Femur (tissue), 1 donor: ENCODE data around the gene SULT1A1.
"Not testable (repeated sequence)": the region's sequence is repeated elsewhere in the genome, so short reads cannot be mapped to it uniquely, and the experiment has no call there.

Experiments
- DNase-seq: peaks from one replicate; pipeline ENCODE4 v3.0.0-alpha.2; 2017

Gene SULT1A1

DNA sequence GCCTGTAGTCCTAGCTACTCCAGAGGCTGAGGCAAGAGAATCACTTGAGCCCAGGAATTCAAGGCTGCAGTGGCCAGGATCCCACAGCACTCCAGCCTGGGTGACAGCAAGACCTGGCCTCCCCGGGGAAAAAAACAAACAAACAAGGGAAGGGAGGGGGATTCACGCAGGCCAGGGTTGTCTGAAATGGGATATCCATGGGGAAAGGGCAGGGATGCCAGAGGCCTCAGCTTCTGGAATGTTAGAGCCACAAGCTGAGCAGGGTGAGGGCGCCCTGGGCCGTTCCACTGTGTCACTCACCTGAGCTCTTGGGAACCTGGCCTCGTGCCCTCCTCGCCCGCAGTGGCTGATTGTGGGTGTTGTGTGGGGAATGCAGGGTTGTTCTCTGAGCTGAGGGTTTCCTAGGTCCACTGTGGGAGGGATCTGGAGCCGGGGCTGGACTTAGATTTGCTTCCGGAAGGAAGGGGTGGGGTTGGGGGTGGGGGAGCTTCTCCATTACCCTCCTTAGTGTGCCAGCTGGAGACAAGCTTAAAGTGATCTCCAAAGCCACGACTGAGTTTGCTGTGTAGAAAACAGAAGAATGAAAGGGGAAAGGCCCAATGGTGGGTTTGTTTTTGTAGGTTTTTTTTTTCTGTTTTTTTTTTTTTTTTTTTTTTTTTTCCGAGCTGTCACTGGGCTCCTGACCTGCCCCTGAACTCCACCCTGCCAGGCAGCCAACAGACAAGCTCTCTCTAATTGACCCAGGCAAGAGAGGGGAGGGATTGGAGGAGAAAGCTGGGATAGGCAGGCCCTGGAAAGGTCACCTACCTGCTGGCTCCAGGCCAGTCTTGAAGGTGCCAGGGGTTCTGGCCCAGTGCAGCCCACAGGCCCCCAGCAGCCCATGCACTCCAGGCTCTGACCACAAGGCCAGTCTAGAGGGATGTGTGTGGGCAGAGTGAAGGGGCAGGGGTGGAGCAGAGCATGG, at the start of gene SULT1A1:
Gene SULT1A1, minus strand, starts transcription at position 414 of the 964 bp plus-strand sequence. CDS start 1,189 bp downstream, outside the sequence.
- peak; percentile 39 for DNase-seq

DNA sequence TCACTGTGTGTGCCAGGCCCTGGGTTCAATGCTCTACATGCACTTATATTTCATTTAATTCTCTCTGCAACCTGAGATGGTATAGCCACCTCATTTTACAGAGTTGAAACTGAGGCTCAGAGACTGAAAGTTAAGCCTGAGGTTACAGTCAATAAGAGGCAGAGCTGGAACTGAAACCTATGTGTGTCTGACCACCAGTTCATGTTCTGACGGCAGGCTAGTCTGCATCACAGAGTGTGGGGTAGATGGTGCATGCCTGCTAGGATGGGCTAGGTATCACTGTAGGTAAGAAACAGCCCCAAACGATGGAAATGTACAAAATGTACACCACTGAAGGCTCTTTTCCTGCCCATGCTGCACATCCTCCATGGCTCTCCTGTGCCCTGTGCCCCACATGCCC, 30.1 kb upstream of the SULT1A1 start:
- not testable (repeated sequence) for DNase-seq

DNA sequence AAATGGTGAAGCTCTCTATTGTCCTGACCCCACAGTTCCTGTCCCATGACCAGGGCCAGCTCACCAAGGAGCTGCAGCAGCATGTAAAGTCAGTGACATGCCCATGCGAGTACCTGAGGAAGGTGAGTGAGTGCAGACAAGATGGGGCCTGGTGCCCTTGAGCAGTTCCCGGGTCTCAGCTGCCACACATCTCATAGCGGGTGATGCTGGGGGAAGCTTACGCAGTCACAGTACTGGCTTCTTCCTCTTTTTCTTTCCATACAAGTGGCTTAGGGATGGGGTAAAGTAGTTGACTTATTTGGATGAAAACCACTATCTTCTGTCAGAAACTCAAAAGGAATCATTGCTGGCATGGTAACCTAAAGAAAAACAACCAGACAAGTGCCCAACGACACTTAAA, 28.5 kb upstream of the SULT1A1 start:
- DNase-seq = not testable (repeated sequence)

- not testable (repeated sequence) for DNase-seq
Measured at GRCh38 chr16:28637765-28638164, 27.9 kb upstream of the SULT1A1 start, which contains the start of gene NPIPB8. NPIPB8 (plus strand) TSS chr16:28638065; CDS start chr16:28638361, 296 bp downstream.

- not testable (repeated sequence) for DNase-seq
Measured at GRCh38 chr16:28636093-28636823, 26.4 kb upstream of the SULT1A1 start.

DNA sequence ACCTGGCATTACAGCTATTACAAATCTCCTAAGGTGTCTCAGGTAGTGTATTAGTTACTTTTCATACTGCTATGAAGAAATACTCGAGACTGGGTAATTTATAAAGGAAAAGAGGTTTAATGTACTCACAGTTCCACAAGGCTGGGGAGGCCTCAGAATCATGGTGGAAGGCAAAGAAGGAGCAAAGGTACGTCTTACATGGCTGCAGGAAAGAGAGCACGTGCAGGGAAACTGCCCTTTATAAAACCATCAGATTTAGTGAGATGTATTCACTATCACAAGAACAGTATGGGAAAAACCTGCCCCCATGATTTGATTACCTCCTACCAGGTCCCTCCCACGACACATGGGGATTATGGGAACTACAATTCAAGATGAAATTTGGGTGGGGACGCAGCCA, 21.1 kb upstream of the SULT1A1 start:
- not testable (repeated sequence) for DNase-seq

DNA sequence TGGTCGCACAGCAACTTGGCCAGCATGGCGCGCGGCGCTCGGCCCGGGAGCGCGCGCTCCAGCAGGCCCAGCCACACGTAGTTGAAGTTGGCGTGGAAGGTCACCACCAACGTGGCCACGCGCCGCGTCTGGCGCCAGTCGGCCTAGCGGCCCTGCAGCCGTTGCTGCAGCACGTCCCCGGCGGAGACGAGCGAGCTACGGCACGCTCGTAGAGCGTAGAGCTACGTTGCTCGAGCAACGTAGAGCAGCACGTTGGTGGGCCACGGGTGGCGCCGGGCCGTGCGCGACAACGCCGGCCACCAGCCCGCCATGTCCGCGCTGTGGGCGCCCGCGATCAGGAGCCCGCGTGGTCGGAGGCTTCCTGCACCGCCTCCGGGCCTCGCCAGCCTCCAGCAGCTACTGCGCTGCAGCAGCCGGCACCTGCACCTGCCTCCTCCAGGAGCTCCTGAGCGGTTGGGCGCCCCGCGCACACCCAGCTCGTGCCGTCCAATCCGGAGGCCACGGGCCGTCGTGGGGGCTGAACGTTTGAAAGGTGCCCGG, 13.4 kb upstream of the SULT1A1 start:
- DNase-seq = peak; percentile 48

GRCh38 chr16:28622532-28623171, 12.8 kb upstream of the SULT1A1 start:
- not testable (repeated sequence) for DNase-seq

DNA sequence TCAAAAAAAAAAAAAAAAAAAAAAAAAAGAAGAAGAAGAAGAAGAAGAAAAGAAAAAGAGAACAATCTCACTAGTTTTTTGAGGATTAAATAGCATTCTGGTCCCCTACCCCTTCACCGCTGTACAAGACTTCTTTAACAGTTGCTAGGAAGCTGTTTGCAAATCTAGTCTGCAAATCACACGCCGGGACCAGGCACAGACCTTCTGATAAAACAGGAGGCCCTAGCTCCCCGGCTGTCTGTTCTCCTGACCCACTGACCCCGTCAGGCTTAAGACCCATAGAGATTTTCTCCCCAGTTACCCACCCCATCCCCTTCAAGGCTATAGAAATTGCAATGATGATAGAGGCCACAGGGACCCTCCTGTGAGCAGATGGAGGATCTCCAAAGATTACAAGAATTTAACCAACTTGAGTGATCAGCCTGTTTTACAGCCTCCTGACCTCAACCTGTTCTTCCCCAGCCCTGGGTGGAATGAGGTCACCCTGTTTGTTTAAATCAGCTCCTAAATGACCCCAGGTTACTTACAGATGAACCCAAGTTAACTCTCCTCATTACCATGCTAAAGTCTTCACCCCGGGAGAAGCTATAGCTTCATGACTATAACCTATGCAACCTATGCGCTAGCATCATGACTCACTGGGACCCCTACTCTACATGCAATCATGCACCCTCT, 11.8 kb upstream of the SULT1A1 start:
- no peak for DNase-seq

GRCh38 chr16:28620316-28620715, 10.5 kb upstream of the SULT1A1 start:
- not testable (repeated sequence) for DNase-seq

DNA sequence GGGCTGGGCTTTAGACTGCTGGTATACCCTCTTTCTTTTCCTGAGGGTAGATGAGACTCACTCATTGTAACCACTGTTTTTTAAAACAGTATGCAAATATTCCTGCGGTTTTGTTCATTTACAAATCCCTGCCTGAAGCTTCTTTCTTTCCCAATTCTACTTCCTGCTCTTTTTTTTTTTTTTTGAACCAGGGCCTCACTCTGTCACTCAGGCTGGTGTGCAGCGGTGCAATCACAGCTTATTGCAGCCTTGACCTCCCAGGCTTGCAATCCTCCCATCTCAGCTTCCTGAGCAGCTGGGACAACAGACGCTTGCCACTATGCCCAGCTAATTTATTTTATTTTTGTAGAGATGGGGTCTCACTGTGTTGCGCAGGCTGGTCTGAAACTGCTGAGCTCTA, 8.0 kb upstream of the SULT1A1 start:
- peak; percentile 18 for DNase-seq

GRCh38 chr16:28616636-28617035, 6.8 kb upstream of the SULT1A1 start:
- DNase-seq = no peak

DNA sequence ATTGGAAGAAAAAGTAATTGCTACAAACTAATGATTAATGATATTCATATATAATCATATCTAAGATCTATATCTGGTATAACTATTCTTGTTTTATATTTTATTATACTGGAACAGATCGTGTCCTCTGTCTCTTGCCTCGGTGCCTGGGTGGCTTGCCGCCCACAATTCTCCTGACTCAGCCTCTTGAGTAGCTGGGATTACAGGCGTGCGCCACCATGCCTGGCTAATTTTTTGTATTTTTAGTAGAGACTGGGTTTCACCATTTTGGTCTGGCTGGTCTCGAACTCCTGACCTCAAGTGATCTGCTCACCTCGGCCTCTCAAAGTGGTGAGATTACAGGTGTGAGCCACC, 6.4 kb upstream of the SULT1A1 start:
- DNase-seq = not testable (repeated sequence)

GRCh38 chr16:28615486-28616223, 5.8 kb upstream of the SULT1A1 start:
- DNase-seq = peak; percentile 33

- DNase-seq = not testable (repeated sequence)
Measured at GRCh38 chr16:28614561-28614960, 4.7 kb upstream of the SULT1A1 start.

- not testable (repeated sequence) for DNase-seq
Measured at GRCh38 chr16:28613912-28614311, 4.1 kb upstream of the SULT1A1 start.

DNA sequence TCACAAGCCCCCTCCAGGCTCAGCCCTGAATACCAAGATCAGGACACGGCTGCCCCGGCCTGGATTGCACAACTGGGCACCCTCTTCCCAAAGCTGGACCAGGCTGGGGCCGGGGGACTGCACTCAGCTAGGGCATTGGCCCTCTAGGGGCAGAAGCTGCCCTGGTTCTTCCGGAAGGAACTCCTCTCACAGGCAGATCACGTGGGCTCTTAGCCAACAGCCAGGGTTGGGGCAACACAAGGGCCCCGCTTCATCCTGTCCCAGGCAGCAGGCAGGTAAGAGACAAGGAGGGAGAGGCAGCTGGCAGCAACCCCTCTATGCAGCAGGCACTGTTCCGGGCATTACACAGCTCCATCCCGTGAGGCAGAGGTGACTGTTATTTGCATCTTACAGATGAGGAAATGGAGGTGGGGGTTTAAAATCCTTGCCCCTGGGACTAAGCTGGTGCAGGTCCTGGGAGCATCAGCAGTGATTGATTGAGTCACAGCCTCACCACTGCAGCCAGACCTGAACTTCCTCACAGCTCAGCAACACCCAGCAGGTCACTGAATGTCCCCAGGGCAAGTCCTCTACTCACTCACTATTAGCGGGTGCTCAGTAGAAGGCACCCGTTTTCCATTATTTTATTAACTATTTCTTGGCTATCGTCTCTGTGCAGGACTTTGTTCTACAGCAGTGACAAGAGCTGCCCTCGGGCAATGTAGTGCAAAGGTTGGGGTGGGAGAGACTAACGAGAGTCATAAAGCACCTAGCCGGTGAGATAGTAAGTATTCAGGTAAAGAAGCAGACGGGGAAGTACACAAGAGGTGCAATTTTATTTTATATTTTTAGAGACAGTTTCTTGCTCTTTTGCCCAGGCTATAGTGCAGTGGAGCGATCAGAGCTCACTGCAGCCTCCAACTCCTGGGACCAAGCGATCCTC, 2.8 kb upstream of the SULT1A1 start:
- not testable (repeated sequence) for DNase-seq

DNA sequence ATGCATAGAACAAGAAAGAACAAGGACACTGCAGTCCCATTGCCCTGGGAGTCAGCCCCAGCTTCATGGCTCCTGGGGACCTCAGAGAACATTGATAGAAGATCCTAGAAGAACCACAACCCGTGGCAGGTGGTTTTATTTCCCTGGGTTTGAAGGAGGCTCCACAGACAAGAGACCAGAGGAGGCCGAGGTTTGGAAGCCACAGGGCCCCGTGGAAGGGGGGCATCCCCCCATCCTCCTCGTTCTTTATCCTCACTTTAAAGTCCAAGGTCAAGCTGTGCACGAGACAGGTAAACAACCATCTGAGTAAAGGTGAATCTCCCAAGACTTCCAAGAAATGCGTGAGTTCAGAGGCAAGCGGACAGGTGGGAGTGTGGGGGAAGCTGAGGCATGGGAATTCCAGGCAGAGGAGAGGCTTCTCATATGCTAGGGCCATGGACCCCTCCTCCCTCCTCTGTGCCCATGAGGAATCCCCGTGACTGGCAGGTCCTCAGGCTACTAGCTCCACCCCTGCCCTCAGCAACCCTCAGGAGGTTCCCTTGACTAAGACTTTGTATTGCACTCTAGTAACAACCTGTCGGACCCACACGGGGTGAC, 849 bp upstream of the SULT1A1 start:
- peak; percentile 13 for DNase-seq

GRCh38 chr16:28608867-28609596, 812 bp downstream of the SULT1A1 start:
- peak; percentile 19 for DNase-seq
